Measurements from ENCODE around the gene HIBCH. TPM values are rescaled to one million over a fixed set of nuclear protein-coding genes. Genes with fewer than 3 reads are reported as not detected.

HIBCH gene
- total and polyA plus RNA-seq, 2 donors (not counting 3 experiments of a cell fraction or from before 2014, with no cell fraction given), result 6.4 to 24.7 TPM

- no TSS peak for BruUV-seq (replicated peaks)
- no peaks in the 10 kb centered on the region for H3K9me3 ChIP-seq (replicated peaks; ENCODE audit: control insufficient read depth, insufficient read depth, low read length)
- CTCF ChIA-PET, result interaction anchor here (1.0 kb wide), 1 partner anchor 40 kb away, joined by 4 read pairs; no protein-coding TSS in a partner anchor
- no peak for DNase-seq (ENCODE audit: low read depth, low spot score)
- TF ChIP-seq JUN (IDR thresholded peaks at IDR 0.05; ENCODE audit: borderline replicate concordance, insufficient read depth, insufficient read length, low read depth) (no peak), EZH2 (IDR thresholded peaks at IDR 0.05; ENCODE audit: borderline replicate concordance, low read depth, low read length, severe bottlenecking) (no peak), FOS (IDR thresholded peaks at IDR 0.05; ENCODE audit: borderline replicate concordance, insufficient read depth, low read length) (no peak), POLR2AphosphoS5 (IDR thresholded peaks at IDR 0.05; ENCODE audit: insufficient read depth, low read depth, low read length) (no peak), MYC (IDR thresholded peaks at IDR 0.05; ENCODE audit: low read depth, low read length) (no peak), POLR2A (IDR thresholded peaks at IDR 0.05; ENCODE audit: low read depth, low read length) (no peak), GATA2 (IDR thresholded peaks at IDR 0.05; ENCODE audit: insufficient read depth, insufficient read length, low read depth, low read length) (no peak)
- TF ChIP-seq, protein P1, sequence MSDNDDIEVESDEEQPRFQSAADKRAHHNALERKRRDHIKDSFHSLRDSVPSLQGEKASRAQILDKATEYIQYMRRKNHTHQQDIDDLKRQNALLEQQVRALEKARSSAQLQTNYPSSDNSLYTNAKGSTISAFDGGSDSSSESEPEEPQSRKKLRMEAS (IDR thresholded peaks at IDR 0.05; ENCODE audit: insufficient read depth, insufficient read length), result no peak
- TF ChIP-seq, protein P2, sequence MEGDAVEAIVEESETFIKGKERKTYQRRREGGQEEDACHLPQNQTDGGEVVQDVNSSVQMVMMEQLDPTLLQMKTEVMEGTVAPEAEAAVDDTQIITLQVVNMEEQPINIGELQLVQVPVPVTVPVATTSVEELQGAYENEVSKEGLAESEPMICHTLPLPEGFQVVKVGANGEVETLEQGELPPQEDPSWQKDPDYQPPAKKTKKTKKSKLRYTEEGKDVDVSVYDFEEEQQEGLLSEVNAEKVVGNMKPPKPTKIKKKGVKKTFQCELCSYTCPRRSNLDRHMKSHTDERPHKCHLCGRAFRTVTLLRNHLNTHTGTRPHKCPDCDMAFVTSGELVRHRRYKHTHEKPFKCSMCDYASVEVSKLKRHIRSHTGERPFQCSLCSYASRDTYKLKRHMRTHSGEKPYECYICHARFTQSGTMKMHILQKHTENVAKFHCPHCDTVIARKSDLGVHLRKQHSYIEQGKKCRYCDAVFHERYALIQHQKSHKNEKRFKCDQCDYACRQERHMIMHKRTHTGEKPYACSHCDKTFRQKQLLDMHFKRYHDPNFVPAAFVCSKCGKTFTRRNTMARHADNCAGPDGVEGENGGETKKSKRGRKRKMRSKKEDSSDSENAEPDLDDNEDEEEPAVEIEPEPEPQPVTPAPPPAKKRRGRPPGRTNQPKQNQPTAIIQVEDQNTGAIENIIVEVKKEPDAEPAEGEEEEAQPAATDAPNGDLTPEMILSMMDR (IDR thresholded peaks at IDR 0.05; ENCODE audit: extremely low read depth in 1 of 2, insufficient read depth in 1 of 2, low read depth in 1 of 2, low read length in 2 of 2), result no peak
- no peak for FAIRE-seq
- intact Hi-C loops (cut with micrococcal nuclease) (no loop called here), dilution Hi-C loops (cut with MboI; ENCODE audit: extremely low pct_ligation_motif_present, low sequenced_read_pairs) (no loop called here)
- no peak overlapping the region for H2AFZ ChIP-seq (ENCODE audit: low read depth, low read length)
- H3K4me3 ChIP-seq (replicated peaks in 1 of 3; ENCODE audit: insufficient read depth in 1 of 3, low read depth in 1 of 3, low read length in 3 of 3), result no peak overlapping the region
- no peak overlapping the region for H3K4me2 ChIP-seq (ENCODE audit: insufficient read depth, low read length)
- H3K27ac ChIP-seq (ENCODE audit: insufficient read depth, low read depth, low read length), result no peak overlapping the region
- no peak overlapping the region for H3K9ac ChIP-seq (replicated peaks; ENCODE audit: extremely low read depth, insufficient read depth, low read length)
- H3K4me1 ChIP-seq (ENCODE audit: control insufficient read depth, extremely low read depth, insufficient read depth, low read length), result no peaks in the 10 kb centered on the region
- H3K27me3 ChIP-seq (ENCODE audit: control insufficient read depth in 2 of 2, insufficient read depth in 2 of 2, low read length in 2 of 2), result no peaks in the 10 kb centered on the region
- no peaks in the 10 kb centered on the region for H3K79me2 ChIP-seq (ENCODE audit: control insufficient read depth, insufficient read depth, low read length)
- H4K20me1 ChIP-seq (replicated peaks; ENCODE audit: control insufficient read depth, extremely low read depth, insufficient read depth, low read length), result no peaks in the 10 kb centered on the region
- POLR2A ChIA-PET, result no interaction called here
- no peaks in the 10 kb centered on the region for H3K9me1 ChIP-seq (replicated peaks; ENCODE audit: control insufficient read depth, extremely low read depth, insufficient read depth, low read length)
- no peaks in the 10 kb centered on the region for H3K36me3 ChIP-seq (ENCODE audit: control insufficient read depth in 2 of 2, extremely low read depth in 1 of 2, insufficient read depth in 2 of 2, low read length in 2 of 2)
These were observed 156.8 kb downstream of the HIBCH start for GRCh38 chr2:190162851-190163250.
